ENCODE data around the gene IQCE. TPM values are rescaled to one million over a fixed set of nuclear protein-coding genes. Genes with fewer than 3 reads are reported as not detected.

The IQCE gene
- total RNA-seq, 1 donor from 2014 or later, result 11.4 TPM

DNA sequence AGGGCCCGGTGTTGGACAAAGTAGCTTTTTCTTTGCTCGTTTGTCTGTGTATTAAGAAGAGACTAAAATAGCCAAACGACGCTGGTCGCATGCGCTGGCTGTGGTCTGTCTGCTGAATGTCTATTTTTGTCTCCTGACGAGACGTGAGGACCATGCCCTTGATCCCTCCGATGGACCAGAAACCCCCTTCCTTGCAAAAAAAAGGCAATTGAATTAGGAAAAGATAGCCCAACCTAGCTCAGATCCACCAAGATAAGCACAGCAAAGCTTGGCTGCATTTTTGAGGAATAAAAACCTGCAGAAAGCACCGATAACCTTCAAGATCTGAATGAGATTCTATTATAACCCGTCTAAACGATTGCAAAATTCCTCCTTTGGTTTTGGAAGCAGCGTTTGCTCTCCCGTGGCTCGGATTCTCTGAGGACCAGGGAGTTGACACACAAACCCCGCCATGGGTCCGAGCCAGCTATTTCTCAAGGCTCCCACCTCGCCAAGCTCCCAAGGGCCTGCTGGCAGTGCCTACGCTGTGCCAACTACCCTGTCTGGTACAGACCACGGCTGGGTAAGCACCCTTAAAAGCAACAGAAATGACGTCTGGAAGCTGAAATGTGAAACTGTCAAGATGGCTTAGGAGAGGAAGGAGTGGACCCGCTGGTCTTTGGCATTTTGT is 55.3 kb downstream of the IQCE start:
- peak overlapping the region in 1 of 2 donors; percentile 54 for H3K4me3 ChIP-seq
- intact Hi-C loops (cut with DNase I), result loop anchor here (1.0 to 5.0 kb wide), 3 partner anchors 17 to 57 kb away; partner anchors contain the start of genes BRAT1, IQCE and TTYH3
- H3K27ac ChIP-seq, result peak overlapping the region; percentile 66 to 95
- TF ChIP-seq, protein P1, sequence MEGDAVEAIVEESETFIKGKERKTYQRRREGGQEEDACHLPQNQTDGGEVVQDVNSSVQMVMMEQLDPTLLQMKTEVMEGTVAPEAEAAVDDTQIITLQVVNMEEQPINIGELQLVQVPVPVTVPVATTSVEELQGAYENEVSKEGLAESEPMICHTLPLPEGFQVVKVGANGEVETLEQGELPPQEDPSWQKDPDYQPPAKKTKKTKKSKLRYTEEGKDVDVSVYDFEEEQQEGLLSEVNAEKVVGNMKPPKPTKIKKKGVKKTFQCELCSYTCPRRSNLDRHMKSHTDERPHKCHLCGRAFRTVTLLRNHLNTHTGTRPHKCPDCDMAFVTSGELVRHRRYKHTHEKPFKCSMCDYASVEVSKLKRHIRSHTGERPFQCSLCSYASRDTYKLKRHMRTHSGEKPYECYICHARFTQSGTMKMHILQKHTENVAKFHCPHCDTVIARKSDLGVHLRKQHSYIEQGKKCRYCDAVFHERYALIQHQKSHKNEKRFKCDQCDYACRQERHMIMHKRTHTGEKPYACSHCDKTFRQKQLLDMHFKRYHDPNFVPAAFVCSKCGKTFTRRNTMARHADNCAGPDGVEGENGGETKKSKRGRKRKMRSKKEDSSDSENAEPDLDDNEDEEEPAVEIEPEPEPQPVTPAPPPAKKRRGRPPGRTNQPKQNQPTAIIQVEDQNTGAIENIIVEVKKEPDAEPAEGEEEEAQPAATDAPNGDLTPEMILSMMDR (IDR thresholded peaks at IDR 0.05), result no peak
- H3K27me3 ChIP-seq, result no peaks in the 10 kb centered on the region
- no peaks in the 10 kb centered on the region for H3K9me3 ChIP-seq
- peaks cover 17 to 40% of the 10 kb centered on the region in 2 donors for H3K4me1 ChIP-seq
- H3K36me3 ChIP-seq, result no peaks in the 10 kb centered on the region
- peak; percentile 75 to 95 for DNase-seq (ENCODE audit: low spot score in 2 of 2)

DNA sequence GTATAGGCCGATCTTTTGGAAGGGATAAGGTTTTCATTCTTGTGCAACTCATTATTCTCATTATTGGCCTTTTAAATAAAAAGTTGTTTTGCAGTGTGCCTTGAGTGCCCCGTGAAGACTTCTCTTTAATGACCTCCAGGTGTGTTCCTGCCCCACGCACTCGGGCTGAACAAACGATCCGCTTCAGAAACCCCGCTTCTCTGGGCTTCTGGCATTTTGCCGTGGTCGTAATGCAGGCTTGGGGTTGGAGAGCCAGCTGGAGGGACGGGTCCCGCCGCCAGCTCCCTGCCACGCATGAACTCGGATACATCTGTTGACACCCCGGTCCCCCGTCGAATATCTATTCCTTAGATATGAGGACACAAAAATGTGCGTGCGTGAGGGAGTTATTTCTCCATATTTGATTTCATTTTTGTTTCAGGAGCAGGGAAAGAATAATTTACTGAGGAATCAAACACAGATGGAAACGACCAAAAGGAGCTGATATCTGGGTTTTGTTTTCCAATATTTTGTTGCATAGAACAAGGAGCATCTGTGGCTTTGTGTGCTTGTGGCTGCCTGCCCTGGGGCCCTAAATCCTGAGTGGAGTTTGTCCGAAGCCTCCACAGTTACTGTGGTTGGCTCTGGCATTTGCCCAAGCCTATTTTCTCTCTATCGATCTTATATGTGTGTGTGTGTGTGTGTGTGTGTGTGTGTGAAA is 56.0 kb downstream of the IQCE start:
- Histone ChIP-seq H3K9me3 (no peaks in the 10 kb centered on the region), H3K4me1 (peaks cover 17 to 45% of the 10 kb centered on the region in 2 donors), H3K27me3 (no peaks in the 10 kb centered on the region), H3K4me3 (peak overlapping the region in 1 of 2 donors; percentile 54), H3K27ac (peak overlapping the region; percentile 66 to 95), H3K36me3 (no peaks in the 10 kb centered on the region)
- TF ChIP-seq, protein P1 (IDR thresholded peaks at IDR 0.05), result no peak
- DNase-seq (ENCODE audit: low spot score in 2 of 2), result no peak
- intact Hi-C loops (cut with DNase I), result loop anchor here (1.0 to 5.0 kb wide), 3 partner anchors 16 to 57 kb away; partner anchors contain the start of genes BRAT1, IQCE and TTYH3

DNA sequence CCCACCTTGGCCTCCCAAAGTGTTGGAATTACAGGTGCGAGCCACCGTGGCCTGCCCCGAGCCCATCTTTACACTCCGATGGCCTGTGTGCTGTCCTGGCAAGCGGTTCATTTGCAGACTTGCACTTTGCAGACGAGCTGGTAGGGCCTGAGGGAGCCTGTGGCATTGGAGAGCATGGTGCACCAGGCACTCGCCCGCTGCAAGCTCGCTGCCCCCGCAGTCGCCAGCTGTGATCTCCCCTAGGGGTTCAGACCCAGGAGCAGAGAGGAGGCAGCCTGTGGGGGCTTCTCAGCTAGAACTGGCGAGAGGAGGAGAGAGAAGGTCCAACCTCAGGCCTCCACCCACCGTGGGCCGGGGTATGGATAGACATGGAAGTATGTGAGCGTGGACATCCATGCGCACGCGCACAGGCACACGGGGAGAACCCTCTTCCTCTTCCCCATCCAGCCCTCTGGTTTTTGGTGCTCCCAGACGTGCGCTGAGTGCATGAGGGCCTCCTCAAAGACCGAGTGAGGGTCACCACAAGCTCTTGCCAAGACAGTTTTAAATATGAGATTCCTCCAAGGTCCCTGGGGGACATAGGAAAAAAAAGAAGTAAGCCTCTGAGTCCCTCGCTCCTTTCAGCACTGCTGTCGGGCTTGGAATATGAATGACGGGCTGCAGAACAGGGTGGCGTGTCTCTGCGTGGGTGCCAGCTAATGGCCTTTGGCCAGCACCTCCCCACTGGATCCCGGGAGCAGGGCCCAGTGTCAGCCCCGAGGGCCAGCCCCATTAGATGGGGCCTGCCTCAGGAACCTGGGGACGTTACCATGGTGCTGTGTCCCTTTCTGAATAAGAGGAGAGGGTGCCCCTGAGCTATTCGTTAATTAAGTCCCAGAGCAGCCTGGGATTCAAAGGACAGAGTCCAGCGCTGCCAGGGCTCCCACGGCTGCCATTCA is 57.9 kb downstream of the IQCE start:
- H3K36me3 ChIP-seq, result no peaks in the 10 kb centered on the region
- no peak overlapping the region for H3K27ac ChIP-seq
- peak overlapping the region in 1 of 2 donors; percentile 33 for H3K4me3 ChIP-seq

DNA sequence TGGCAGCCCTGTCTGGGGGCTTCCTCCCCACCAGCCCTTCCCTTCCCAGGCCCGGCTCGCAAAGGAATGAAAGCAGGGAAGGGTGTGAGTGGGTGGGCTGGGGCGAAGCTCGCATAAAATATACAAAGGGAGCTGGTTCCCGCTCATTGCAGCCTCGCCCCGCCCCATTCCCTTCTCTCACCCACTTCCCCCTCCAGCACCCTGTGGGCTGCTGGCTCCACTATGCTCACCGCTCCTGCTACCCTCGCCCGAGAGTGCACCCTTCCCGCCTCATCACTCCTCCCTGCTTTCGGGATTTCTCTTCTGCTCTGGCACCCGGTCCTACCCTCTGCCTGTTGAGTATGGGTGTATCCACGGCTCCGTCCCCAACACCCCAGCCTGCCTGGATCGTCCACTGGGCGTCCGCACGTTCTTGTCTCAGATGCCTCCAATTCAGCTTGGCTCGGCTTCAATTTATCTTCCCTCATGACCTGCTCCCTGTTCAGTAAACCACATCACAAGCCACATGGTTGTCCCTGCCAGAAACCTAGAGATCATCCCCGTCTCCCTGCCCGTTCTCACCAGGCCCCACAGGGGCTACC is 58.6 kb downstream of the IQCE start:
- TF ChIP-seq, protein P1 (IDR thresholded peaks at IDR 0.05), result no peak
- DNase-seq (ENCODE audit: low spot score in 2 of 2), result no peak
- Histone ChIP-seq H3K36me3 (no peaks in the 10 kb centered on the region), H3K9me3 (no peaks in the 10 kb centered on the region), H3K4me1 (peaks cover 22 to 56% of the 10 kb centered on the region in 2 donors), H3K4me3 (peak overlapping the region in 1 of 2 donors; percentile 33), H3K27me3 (no peaks in the 10 kb centered on the region), H3K27ac (no peak overlapping the region)
- intact Hi-C loops (cut with DNase I), result no loop called here

More for the DNA sequence above, 57.9 kb downstream of the IQCE start:
- TF ChIP-seq, protein P1 (IDR thresholded peaks at IDR 0.05), result no peak
- Histone ChIP-seq H3K9me3 (no peaks in the 10 kb centered on the region), H3K27me3 (no peaks in the 10 kb centered on the region), H3K4me1 (peaks cover 22 to 52% of the 10 kb centered on the region in 2 donors)
- intact Hi-C loops (cut with DNase I), result no loop called here
- no peak for DNase-seq (ENCODE audit: low spot score in 2 of 2)

DNA sequence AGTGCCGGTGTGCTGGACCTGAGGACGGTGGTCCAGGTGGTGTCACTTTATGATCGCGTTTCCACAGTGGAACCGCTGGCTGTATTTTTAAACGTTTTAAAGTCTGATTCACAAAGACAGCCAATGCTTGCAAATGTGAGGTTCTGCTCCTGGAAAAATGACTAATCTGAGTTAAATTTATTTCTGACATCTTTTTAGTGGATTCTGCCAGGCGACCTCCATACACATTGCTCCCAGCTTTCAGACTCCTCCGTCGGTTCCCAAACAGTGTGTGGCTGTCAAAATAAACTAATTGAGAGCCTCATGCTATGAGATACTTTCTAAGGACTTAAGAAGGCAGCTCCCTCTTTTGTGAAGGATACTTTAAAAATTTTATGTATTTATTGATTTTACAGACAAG is 60.3 kb downstream of the IQCE start:
- peaks cover 13 to 45% of the 10 kb centered on the region in 2 donors for H3K4me1 ChIP-seq
- DNase-seq (ENCODE audit: low spot score in 2 of 2), result no peak
- no peaks in the 10 kb centered on the region for H3K9me3 ChIP-seq
- peak overlapping the region in 1 of 2 donors; percentile 37 for H3K27ac ChIP-seq
- H3K36me3 ChIP-seq, result no peaks in the 10 kb centered on the region
- TF ChIP-seq, protein P1 (IDR thresholded peaks at IDR 0.05), result no peak
- H3K27me3 ChIP-seq, result no peaks in the 10 kb centered on the region
- H3K4me3 ChIP-seq, result peak overlapping the region; percentile 31 to 41
- intact Hi-C loops (cut with DNase I), result loop anchor here (1.0 kb wide), 1 partner anchor 12 kb away; the partner anchor contains the start of gene TTYH3
